ENCODE results near the gene ATP11B. TPM values are rescaled to one million over a fixed set of nuclear protein-coding genes. Genes with fewer than 3 reads are reported as not detected.
"Not testable (repeated sequence)": the region's sequence is repeated elsewhere in the genome, so short reads cannot be mapped to it uniquely, and the experiment has no call there.

Gene ATP11B
- total RNA-seq, 1 donor from 2014 or later, result 117 TPM

- no peak for DNase-seq
These were observed 44.7 kb downstream of the ATP11B start for GRCh38 chr3:182837855-182838454.

- no peak for DNase-seq
These were observed 50.2 kb downstream of the ATP11B start for GRCh38 chr3:182843478-182843877.

- DNase-seq, result no peak
These were observed 55.6 kb downstream of the ATP11B start for GRCh38 chr3:182848906-182849305.

- no peak for DNase-seq
These were observed 61.8 kb downstream of the ATP11B start for GRCh38 chr3:182855076-182855475.

- no peak for DNase-seq
These were observed 68.0 kb downstream of the ATP11B start for GRCh38 chr3:182861348-182861747.

- DNase-seq, result no peak
These were observed 69.0 kb downstream of the ATP11B start for GRCh38 chr3:182862159-182862860.

GRCh38 chr3:182869059-182869458, 75.8 kb downstream of the ATP11B start:
- DNase-seq, result no peak

GRCh38 chr3:182870917-182871316, 77.6 kb downstream of the ATP11B start:
- not testable (repeated sequence) for DNase-seq

- DNase-seq, result no peak
These were observed 85.8 kb downstream of the ATP11B start for GRCh38 chr3:182879031-182879611.

- no peak for DNase-seq
These were observed 93.2 kb downstream of the ATP11B start for GRCh38 chr3:182886497-182886896.

- DNase-seq, result no peak
These were observed 96.8 kb downstream of the ATP11B start for GRCh38 chr3:182889948-182890629.

- no peak for DNase-seq
These were observed 98.1 kb downstream of the ATP11B start for GRCh38 chr3:182891364-182891763.

GRCh38 chr3:182892226-182892625, 98.9 kb downstream of the ATP11B start:
- DNase-seq, result no peak

GRCh38 chr3:182895513-182896112, 102.3 kb downstream of the ATP11B start:
- no peak for DNase-seq

- no peak for DNase-seq
These were observed 103.2 kb downstream of the ATP11B start for GRCh38 chr3:182896553-182896952.

- no peak for DNase-seq
These were observed 108.9 kb downstream of the ATP11B start for GRCh38 chr3:182902236-182902635.

- no peak for DNase-seq
These were observed 110.9 kb downstream of the ATP11B start for GRCh38 chr3:182904164-182904563.

GRCh38 chr3:182905623-182906022, 112.3 kb downstream of the ATP11B start:
- DNase-seq, result no peak

- DNase-seq, result no peak
These were observed 112.7 kb downstream of the ATP11B start for GRCh38 chr3:182906036-182906435.

- no peak for DNase-seq
These were observed 115.2 kb downstream of the ATP11B start for GRCh38 chr3:182908471-182908870.

- no peak for DNase-seq
These were observed 116.2 kb downstream of the ATP11B start for GRCh38 chr3:182909318-182910040.

Data from occipital lobe (tissue), 2 donors.